ENCODE measurements around the gene CDK2. TPM values are rescaled to one million over a fixed set of nuclear protein-coding genes. Genes with fewer than 3 reads are reported as not detected.
A peak's percentile ranks its signal among the peaks of the same experiment; 100 is the strongest.

Gene CDK2
- total and polyA plus RNA-seq, 3 experiments from 2014 or later = 8.2 to 125 (median 117) TPM

DNA sequence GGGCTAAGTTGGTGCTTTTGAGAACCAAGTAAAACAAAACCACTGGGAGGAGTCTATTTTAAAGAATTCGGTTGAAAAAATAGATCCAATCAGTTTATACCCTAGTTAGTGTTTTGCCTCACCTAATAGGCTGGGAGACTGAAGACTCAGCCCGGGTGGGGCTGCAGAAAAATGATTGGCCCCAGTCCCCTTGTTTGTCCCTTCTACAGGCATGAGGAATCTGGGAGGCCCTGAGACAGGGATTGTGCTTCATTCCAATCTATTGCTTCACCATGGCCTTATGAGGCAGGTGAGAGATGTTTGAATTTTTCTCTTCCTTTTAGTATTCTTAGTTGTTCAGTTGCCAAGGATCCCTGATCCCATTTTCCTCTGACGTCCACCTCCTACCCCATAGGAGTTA, 5.4 kb downstream of the CDK2 start:
- Mint-ChIP-seq H3K27ac (peak overlapping the region in 5 of 8 donors; percentile 34 to 66 (median 58)), H3K27me3 (no peaks in the 10 kb centered on the region), H3K4me3 (peak overlapping the region in 3 of 7 donors; percentile 28 to 74 (median 35)), H3K36me3 (peaks cover 0 to 11% (median 3%) of the 10 kb centered on the region in 3 donors), H3K9me3 (no peaks in the 10 kb centered on the region), H3K4me1 (peaks cover 18 to 24% (median 24%) of the 10 kb centered on the region in 3 donors)
- Histone ChIP-seq H3K27me3 (ENCODE audit: insufficient read depth, low read length, poor library complexity, severe bottlenecking) (no peaks in the 10 kb centered on the region), H3K4me3 (ENCODE audit: low read length) (no peak overlapping the region), H3K36me3 (ENCODE audit: insufficient read depth, low read length) (no peaks in the 10 kb centered on the region), H3K9me3 (ENCODE audit: low read length) (no peaks in the 10 kb centered on the region), H3K27ac (ENCODE audit: low read depth, low read length) (peak overlapping the region; percentile 83), H3K4me1 (ENCODE audit: insufficient read depth, low read length) (peaks cover 37% of the 10 kb centered on the region)
- ChIA-PET POLR2A (no interaction called here), CTCF (no interaction called here)
- no peak for DNase-seq

DNA sequence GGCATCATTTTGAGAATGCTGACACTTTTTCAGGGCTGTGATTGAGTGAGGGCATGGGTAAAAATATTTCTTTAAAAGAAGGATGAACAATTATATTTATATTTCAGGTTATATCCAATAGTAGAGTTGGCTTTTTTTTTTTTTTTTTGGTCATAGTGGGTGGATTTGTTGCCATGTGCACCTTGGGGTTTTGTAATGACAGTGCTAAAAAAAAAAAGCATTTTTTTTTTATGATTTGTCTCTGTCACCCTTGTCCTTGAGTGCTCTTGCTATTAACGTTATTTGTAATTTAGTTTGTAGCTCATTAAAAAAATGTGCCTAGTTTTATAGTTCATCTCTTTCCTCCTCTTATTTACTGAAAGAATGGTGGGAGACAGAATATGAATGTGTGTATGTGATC, 5.8 kb downstream of the CDK2 start:
- Mint-ChIP-seq H3K4me1 (peaks cover 18 to 24% (median 24%) of the 10 kb centered on the region in 3 donors), H3K27ac (peak overlapping the region in 5 of 8 donors; percentile 34 to 66 (median 58)), H3K36me3 (peaks cover 0 to 14% (median 3%) of the 10 kb centered on the region in 3 donors), H3K4me3 (peak overlapping the region in 3 of 7 donors; percentile 28 to 74 (median 35)), H3K27me3 (no peaks in the 10 kb centered on the region), H3K9me3 (no peaks in the 10 kb centered on the region)
- Histone ChIP-seq H3K4me1 (ENCODE audit: insufficient read depth, low read length) (peaks cover 35% of the 10 kb centered on the region), H3K36me3 (ENCODE audit: insufficient read depth, low read length) (peaks cover 1% of the 10 kb centered on the region), H3K27ac (ENCODE audit: low read depth, low read length) (peak overlapping the region; percentile 83), H3K9me3 (ENCODE audit: low read length) (no peaks in the 10 kb centered on the region), H3K4me3 (ENCODE audit: low read length) (peak overlapping the region; percentile 76), H3K27me3 (ENCODE audit: insufficient read depth, low read length, poor library complexity, severe bottlenecking) (no peaks in the 10 kb centered on the region)
- ChIA-PET CTCF (no interaction called here), POLR2A (interaction anchor here (0.7 kb wide), 1 partner anchor 294 kb away, joined by 3 read pairs; no protein-coding TSS in a partner anchor)
- DNase-seq = no peak

DNA sequence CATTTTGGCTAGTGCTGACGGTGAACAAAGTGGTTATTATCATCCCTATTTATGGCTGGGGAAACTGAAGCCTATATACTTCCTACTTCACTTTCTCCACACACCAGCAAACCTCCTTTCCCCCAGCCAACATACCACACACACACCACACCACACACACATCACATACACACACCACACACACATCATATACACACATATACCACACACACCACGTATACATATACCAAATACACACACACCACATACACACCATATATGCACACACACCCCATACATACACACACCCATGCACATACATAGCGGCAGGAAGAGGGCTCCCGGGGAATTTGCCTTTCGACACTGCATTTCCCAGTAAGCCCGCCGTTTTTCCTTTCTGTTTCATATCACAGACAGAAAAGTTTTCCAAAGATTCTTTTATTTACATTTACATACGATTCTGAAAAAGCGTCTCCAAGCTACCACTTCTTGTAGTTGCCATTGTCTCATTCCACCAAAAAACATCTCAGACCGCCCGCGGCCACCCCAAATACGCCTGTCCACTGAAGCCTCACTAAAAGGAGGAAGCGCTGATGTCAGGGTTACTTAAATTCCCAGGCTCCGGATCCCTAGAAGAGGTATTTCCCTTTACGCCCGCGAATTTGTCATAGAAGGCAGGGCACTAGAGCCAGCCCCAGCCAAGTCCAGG, 6.4 kb downstream of the CDK2 start:
- Mint-ChIP-seq H3K27ac (no peak overlapping the region), H3K9me3 (no peaks in the 10 kb centered on the region), H3K4me3 (no peak overlapping the region), H3K4me1 (peaks cover 15 to 24% (median 23%) of the 10 kb centered on the region in 3 donors), H3K36me3 (peaks cover 0 to 17% (median 3%) of the 10 kb centered on the region in 3 donors), H3K27me3 (no peaks in the 10 kb centered on the region)
- ChIA-PET CTCF (interaction anchor here (0.6 to 2.5 kb wide), 12 partner anchors 10 to 236 kb away, joined by 3 to 21 read pairs (median 4); partner anchors contain the start of genes DGKA, ORMDL2, SARNP and SMARCC2), POLR2A (interaction anchor here (0.7 to 2.9 kb wide), 22 partner anchors 9 to 293 kb away, joined by 3 to 19 read pairs (median 6); partner anchors contain the start of genes CD63, DGKA, DNAJC14 and ORMDL2)
- DNase-seq = peak in 2 of 5 donors; percentile 24 to 51
- H3K4me1 ChIP-seq (ENCODE audit: insufficient read depth, low read length) = peaks cover 36% of the 10 kb centered on the region
- H3K27me3 ChIP-seq (ENCODE audit: insufficient read depth, low read length, poor library complexity, severe bottlenecking) = no peaks in the 10 kb centered on the region
- H3K36me3 ChIP-seq (ENCODE audit: insufficient read depth, low read length) = peaks cover 6% of the 10 kb centered on the region
- H3K4me3 ChIP-seq (ENCODE audit: low read length) = peak overlapping the region; percentile 76
- H3K9me3 ChIP-seq (ENCODE audit: low read length) = no peaks in the 10 kb centered on the region
- H3K27ac ChIP-seq (ENCODE audit: low read depth, low read length) = peak overlapping the region; percentile 83

DNA sequence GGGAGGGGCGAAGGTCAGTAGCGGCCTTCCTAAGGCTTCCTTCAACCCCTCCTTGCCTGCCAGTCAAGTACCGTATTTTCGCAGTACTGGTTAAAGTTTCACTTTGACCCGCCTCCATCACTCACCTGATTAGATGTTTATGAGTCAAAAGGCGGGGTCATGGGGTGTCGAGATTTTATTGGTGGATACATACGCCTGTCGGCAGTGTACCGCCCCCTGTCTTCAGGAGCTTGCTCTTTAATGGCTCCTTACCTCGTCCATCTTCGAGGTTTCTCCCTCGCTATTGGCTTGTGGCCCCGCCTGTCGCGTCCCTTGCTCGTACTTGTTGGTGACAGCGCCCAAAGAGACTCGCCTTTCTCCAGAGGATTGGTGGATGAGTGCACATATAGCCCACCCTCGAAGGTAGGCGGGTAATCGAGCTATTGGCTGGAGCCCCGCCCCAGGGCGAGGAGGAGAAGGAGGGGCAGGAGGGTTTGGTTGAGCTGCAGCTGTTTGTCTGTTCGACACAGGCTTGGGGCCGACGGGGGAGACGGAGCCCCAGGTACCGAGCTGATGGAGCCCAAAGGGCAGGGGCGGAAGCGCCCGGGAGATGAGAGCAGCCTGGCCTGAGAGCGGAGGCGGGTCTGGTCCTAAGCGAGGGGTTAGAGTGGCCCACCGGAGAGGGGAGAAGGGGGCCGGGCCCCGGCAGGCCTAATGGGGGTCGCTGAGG, 7.1 kb downstream of the CDK2 start, which contains the start of gene RAB5B:
Gene RAB5B (plus strand): TSS at position 480 of the 709 bp plus-strand sequence. CDS start 12,883 bp downstream, outside the sequence.
- Histone ChIP-seq H3K4me1 (ENCODE audit: insufficient read depth, low read length) (peaks cover 36% of the 10 kb centered on the region), H3K4me3 (ENCODE audit: low read length) (peak within 1 kb of the TSS; percentile 76), H3K27me3 (ENCODE audit: insufficient read depth, low read length, poor library complexity, severe bottlenecking) (no peaks in the 10 kb centered on the region), H3K27ac (ENCODE audit: low read depth, low read length) (peak within 1 kb of the TSS; percentile 87), H3K9me3 (ENCODE audit: low read length) (no peaks in the 10 kb centered on the region), H3K36me3 (ENCODE audit: insufficient read depth, low read length) (peaks cover 6% of the 10 kb centered on the region)
- H3K4me3 Mint-ChIP-seq = no peak within 1 kb of the TSS
- H3K36me3 Mint-ChIP-seq = peaks cover 0 to 20% (median 3%) of the 10 kb centered on the region in 3 donors
- H3K27me3 Mint-ChIP-seq = no peaks in the 10 kb centered on the region
- no peak within 1 kb of the TSS for H3K27ac Mint-ChIP-seq
- peaks cover 15 to 27% (median 24%) of the 10 kb centered on the region in 3 donors for H3K4me1 Mint-ChIP-seq
- no peaks in the 10 kb centered on the region for H3K9me3 Mint-ChIP-seq
- peak; percentile 94 to 99 (median 98) for DNase-seq
- ChIA-PET POLR2A (interaction anchor here (0.6 to 2.9 kb wide), 28 partner anchors 9 to 663 kb away, joined by 3 to 19 read pairs (median 6); partner anchors contain the start of genes BLOC1S1, CD63, DGKA and DNAJC14), CTCF (interaction anchor here (0.6 to 2.5 kb wide), 17 partner anchors 10 to 237 kb away, joined by 3 to 21 read pairs (median 3); partner anchors contain the start of genes DGKA, ORMDL2, SARNP and SMARCC2)

DNA sequence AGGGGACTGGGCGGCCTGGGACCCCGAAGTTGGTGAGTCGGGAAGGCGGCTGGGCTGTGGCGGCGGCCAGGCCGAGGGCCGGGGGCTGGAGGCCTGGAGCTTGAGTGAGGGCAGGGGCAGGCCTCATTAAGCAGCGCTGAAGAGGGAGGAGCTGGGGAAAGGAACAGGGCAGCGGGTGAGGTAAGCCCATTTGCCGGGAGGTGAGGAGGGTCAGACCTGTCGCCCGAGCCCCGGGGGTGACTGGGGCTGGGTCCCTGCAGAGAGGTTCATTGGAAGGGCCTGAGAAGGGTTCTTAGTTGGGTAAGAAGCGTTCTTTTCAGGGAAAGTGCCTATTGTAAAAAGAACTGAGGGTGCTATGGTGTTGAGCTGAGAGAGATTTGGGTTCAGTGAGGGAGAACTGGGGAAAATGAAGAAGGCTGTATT, 7.7 kb downstream of the CDK2 start:
- ChIA-PET CTCF (interaction anchor here (0.6 to 2.5 kb wide), 18 partner anchors 9 to 237 kb away, joined by 3 to 21 read pairs (median 4); partner anchors contain the start of genes DGKA, ORMDL2, SARNP and SMARCC2), POLR2A (interaction anchor here (0.6 to 2.9 kb wide), 26 partner anchors 9 to 662 kb away, joined by 3 to 19 read pairs (median 6); partner anchors contain the start of genes BLOC1S1, CD63, DGKA and DNAJC14)
- Histone ChIP-seq H3K4me1 (ENCODE audit: insufficient read depth, low read length) (peaks cover 36% of the 10 kb centered on the region), H3K4me3 (ENCODE audit: low read length) (peak overlapping the region; percentile 74), H3K27me3 (ENCODE audit: insufficient read depth, low read length, poor library complexity, severe bottlenecking) (no peaks in the 10 kb centered on the region), H3K27ac (ENCODE audit: low read depth, low read length) (peak overlapping the region; percentile 87), H3K36me3 (ENCODE audit: insufficient read depth, low read length) (peaks cover 6% of the 10 kb centered on the region), H3K9me3 (ENCODE audit: low read length) (no peaks in the 10 kb centered on the region)
- Mint-ChIP-seq H3K36me3 (peaks cover 0 to 25% (median 5%) of the 10 kb centered on the region in 3 donors), H3K27ac (no peak overlapping the region), H3K9me3 (no peaks in the 10 kb centered on the region), H3K4me1 (peaks cover 17 to 32% (median 29%) of the 10 kb centered on the region in 3 donors), H3K27me3 (no peaks in the 10 kb centered on the region), H3K4me3 (no peak overlapping the region)
- peak in 1 of 5 donors; percentile 24 for DNase-seq

DNA sequence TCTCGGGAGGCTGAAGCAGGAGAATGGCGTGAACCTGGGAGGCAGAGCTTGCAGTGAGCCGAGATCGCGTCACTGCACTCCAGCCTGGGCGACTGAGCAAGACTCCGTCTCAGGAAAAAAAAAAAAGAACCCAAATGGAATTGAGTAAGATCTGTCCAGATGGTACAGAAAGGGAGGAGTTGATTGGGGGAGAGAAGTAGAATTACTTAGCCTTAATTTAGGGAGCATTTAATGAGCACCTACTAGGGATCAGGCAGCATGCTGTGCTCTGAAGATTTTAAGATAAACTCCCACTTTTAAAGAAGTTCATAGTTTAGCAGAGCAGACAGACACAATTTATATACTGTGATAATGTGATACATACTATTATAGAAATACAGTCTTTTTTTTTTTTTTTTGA, 11.8 kb downstream of the CDK2 start:
- Mint-ChIP-seq H3K4me3 (no peak overlapping the region), H3K27ac (no peak overlapping the region), H3K9me3 (no peaks in the 10 kb centered on the region), H3K4me1 (peaks cover 24 to 52% (median 32%) of the 10 kb centered on the region in 3 donors), H3K36me3 (peaks cover 0 to 51% (median 5%) of the 10 kb centered on the region in 3 donors), H3K27me3 (no peaks in the 10 kb centered on the region)
- Histone ChIP-seq H3K9me3 (ENCODE audit: low read length) (no peaks in the 10 kb centered on the region), H3K4me3 (ENCODE audit: low read length) (no peak overlapping the region), H3K27ac (ENCODE audit: low read depth, low read length) (no peak overlapping the region), H3K27me3 (ENCODE audit: insufficient read depth, low read length, poor library complexity, severe bottlenecking) (no peaks in the 10 kb centered on the region), H3K4me1 (ENCODE audit: insufficient read depth, low read length) (peaks cover 26% of the 10 kb centered on the region), H3K36me3 (ENCODE audit: insufficient read depth, low read length) (peaks cover 6% of the 10 kb centered on the region)
- CTCF ChIA-PET = no interaction called here
- no peak for DNase-seq
- POLR2A ChIA-PET = no interaction called here

DNA sequence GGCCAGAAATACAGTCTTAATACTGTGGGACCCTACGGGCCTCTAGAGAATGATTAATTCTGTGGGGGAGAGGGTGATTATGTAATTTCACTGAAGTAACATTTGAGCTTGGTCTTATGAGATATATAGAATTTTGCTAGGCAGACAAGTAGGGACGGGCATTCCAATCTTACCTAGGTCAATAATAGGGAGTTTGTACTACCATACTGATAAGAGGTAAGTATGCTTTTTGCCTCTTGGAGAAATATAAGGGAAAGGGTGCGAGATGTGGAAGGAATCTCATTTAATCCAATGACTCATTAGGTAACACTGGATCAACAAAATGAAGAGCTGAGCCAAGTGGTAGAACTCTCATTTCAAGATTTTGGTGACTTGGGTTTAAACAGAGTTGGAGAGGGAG, 12.4 kb downstream of the CDK2 start:
- Mint-ChIP-seq H3K9me3 (no peaks in the 10 kb centered on the region), H3K27ac (peak overlapping the region in 4 of 8 donors; percentile 6 to 46 (median 27)), H3K27me3 (no peaks in the 10 kb centered on the region), H3K4me3 (peak overlapping the region in 1 of 7 donors; percentile 79), H3K36me3 (peaks cover 0 to 57% (median 5%) of the 10 kb centered on the region in 3 donors), H3K4me1 (peaks cover 24 to 52% (median 32%) of the 10 kb centered on the region in 3 donors)
- DNase-seq = no peak
- H3K27me3 ChIP-seq (ENCODE audit: insufficient read depth, low read length, poor library complexity, severe bottlenecking) = no peaks in the 10 kb centered on the region
- H3K36me3 ChIP-seq (ENCODE audit: insufficient read depth, low read length) = peaks cover 6% of the 10 kb centered on the region
- H3K4me3 ChIP-seq (ENCODE audit: low read length) = no peak overlapping the region
- peaks cover 26% of the 10 kb centered on the region for H3K4me1 ChIP-seq (ENCODE audit: insufficient read depth, low read length)
- ChIA-PET CTCF (no interaction called here), POLR2A (no interaction called here)
- no peaks in the 10 kb centered on the region for H3K9me3 ChIP-seq (ENCODE audit: low read length)
- H3K27ac ChIP-seq (ENCODE audit: low read depth, low read length) = no peak overlapping the region
